UCSD-AML1 (cell line): ENCODE data around the gene GCC1.

Experiments used
- DNase-seq: peaks from one replicate; lab custom pipeline; 2025; ENCODE audit not compliant: unreplicated experiment; lab: John Stamatoyannopoulos, UW

GCC1 gene, protein sequence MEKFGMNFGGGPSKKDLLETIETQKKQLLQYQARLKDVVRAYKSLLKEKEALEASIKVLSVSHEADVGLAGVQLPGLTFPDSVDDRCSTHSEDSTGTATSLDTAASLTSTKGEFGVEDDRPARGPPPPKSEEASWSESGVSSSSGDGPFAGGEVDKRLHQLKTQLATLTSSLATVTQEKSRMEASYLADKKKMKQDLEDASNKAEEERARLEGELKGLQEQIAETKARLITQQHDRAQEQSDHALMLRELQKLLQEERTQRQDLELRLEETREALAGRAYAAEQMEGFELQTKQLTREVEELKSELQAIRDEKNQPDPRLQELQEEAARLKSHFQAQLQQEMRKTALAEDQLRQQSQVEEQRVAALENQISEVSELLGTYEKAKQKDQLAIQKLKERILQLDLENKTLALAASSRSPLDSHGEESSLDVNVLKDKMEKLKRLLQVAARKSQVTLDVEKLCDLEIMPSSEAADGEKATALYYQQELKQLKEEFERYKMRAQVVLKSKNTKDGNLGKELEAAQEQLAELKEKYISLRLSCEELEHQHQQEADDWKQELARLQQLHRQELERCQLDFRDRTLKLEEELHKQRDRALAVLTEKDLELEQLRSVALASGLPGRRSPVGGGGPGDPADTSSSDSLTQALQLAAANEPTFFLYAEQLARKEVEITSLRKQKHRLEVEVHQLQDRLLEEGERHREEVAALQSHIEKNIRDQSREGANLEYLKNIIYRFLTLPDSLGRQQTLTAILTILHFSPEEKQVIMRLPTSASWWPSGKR

DNA sequence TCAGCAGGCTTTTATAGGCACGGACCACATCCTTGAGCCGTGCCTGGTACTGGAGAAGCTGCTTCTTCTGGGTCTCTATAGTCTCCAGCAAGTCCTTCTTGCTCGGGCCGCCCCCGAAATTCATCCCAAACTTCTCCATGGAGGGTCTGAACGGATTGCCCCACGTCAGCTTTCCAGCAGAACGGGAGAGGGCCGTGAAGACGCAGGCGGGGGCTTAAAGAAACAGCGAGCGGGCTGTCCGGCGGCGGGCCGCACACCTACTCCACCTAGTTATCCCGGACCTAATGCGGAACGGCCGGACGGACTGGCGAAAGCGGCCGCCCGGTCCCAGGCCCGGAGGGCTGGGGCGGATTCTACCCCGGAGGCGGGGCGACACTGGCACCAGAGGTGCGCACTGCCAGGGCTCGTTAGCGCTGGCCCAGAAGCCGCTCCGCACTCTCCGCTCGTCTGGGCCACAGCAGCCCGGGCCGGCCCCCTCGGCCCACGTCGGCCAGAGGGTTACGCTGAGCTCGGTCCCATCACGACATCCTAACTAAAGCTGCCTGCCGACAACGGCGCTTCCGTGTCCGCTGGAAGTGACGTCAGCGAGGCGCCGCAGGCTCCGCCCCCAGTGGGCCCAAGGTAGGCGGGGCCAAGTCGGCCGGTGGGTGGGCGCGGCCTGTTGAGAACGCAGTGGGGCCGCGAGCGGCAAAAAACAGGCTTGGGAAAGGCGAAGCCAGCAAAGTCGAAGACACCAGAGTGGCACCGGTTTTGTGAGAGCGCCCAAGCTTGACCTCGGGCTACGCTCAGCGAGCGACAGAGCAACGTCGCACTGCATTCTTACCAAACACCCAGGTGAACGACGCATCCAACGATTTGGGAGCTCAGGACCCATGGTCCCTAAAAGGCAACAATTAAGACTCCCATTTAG lies at the start of gene GCC1:
Gene GCC1, minus strand, starts transcription at position 553 of the 910 bp plus-strand sequence. Its CDS starts 414 bp downstream, at position 139.
- DNase-seq, result peak; percentile 77

DNA sequence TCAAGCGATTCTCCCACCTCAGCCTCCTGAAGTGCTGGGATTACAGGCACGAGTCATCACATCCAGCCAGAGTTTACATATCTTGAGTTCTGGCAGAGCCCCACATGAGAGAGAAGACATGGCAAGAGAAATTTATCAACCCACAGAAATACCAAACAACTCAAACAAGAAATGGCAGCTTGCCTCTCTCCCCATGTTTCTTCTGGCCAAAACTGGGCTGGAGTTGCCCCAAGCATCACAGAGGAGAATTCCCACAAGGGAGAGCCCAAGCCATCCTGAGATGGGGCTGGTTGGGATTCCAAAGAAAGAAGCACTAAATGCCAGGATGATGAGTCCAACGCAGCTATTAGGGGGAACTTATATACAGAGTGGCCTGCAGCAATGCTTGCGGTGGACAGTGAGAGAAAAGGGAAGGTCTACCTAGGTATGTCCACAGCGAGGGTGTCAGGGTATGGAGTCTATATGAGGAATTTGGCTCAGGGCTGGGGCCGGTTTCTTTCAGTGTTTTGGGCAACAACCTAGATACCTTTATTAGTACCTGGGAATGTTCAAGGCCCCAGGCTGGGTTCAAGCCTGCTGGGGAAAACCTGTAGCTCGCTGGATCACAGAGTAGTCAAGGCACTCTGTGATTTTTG lies 47.0 kb upstream of the GCC1 start:
- DNase-seq, result no peak

DNA sequence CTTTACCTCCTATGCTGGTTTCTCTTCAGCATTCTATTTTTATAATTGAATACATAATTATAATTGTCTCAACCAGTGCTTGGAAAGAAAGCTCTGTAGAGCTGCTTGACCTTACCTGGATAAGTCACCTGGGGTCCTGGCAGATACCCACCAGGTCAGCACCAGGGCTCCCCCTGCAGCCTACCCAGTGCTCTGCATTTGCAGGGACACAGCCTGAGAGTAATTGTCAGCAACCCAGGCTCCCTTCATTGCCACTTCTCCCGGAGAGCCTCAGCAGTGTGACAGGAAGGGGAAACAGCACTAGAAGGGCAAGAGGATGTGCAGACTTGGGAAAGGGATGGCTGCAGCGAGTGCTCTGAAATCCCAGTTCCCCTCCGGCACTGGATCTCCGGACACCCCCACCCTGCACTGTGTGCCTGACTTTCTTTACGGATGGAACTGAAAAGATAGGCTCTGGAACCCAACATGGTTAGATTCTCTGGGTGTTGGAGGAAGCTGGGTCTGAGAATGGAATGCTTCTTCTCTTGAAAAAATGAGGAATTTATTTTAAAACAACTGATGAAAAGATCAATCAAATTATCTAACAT lies 44.0 kb upstream of the GCC1 start:
- peak; percentile 26 for DNase-seq

DNA sequence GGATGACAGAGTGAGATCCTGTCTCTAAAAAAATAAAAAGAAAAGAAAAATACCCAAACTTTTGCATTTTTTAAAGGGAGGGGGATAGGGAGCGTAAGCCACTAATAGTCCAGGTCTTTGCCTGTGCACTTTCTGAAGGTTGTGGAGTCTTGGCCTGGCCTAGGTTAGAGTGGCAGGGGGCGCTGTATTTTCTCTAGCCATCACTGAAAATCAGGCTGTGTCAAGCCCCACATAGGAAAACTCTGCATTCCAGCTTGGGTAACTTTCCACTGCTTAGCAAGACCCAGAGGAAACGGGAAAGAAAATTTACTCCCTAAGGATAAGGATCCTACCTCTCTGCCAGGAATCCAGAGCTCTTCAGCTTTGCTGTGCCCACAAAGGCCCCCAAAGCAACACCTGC lies 43.0 kb upstream of the GCC1 start:
- no peak for DNase-seq

DNA sequence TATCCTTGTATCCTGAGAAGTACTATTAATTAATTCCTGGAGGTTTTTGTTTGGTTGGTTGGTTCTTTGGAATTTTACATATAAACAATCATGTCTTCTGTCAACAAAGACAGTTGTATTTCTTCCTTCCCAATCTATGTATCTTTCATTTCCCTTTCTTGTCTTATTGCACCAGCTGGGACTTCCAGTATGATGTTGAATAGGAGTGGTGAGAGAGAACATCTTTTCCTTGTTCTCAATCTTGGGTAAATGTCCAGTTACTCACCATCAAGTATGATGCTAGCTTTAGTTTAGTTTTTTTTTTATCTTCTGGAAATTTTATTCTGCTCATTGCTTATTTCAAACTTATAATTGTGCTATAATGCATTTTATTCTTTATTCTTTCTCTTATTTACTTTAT lies 39.9 kb upstream of the GCC1 start:
- DNase-seq, result no peak

DNA sequence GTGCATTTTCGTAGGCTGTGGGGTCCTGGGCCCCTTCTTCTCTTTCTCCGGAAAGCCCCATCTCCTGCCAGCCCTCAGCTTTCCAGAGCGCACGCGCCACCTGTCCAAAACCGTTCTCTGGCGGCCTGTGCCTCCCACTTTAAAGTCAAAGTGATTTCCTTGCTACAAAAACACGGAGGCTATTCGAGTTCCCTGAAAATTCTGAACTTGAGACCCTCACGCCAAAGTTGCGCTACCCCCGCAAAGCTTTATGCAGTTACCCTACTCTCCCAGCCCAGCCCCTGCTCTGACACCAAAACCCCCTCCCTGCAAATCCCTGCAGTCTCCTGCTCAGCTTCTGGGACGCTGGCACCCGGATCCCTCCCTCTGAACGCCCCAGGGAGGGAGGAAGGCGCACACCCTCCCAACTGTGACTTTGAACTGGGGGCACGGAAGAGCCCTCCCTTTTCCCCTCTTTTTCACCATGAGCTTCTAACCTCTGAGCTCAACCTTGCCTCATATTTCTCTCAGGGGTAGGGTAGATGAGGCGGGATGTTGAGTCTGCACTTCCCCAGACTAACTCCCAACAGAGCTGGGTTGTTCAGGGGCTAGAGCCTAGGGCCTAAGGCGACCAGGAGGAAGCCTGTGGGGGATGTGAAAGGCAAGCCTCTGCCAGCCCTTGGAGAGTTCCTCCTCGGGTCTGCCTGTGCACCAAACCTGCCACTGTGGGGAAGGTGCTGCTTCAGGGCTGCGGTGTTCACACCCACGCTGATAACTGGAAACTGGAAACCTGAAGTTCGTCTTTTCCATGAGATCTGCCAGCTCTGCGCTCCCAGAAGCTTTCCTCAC lies 35.2 kb upstream of the GCC1 start:
- DNase-seq, result peak; percentile 7

DNA sequence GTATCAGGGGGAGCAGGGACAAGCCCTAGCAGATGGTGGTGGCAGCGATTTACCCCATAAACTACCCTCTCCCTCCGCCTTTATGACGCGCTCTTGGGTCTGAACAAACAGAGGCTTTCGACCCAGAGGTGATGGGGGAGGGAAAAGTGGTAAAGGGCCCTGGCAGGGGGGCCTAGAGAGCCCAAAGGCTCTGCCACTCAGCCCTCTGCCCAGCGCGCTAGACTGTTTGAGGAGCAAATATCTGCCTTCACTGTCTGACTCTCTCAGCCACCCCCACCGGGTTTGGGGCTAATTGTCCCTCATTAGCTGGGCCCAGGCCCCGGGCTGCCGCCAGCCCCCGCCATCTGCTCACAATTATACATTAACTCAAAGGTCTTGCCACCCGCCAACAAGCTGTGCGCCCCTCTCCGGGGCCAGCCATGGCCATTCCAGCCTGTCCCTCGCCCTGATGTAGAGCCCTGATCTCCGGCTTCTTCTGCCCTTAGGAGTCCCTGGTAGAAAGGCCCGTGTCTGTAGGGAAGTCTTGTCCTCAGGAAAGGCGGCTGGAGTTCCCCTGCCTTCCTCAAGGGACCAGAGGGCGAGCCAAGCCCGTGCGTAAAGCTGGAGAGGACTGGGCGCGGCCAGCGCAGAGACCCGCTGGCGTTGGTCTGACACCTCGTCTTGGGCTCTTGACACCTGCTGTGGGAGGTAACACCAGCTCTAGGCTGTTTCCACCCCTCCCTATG lies 34.4 kb upstream of the GCC1 start:
- DNase-seq, result no peak

DNA sequence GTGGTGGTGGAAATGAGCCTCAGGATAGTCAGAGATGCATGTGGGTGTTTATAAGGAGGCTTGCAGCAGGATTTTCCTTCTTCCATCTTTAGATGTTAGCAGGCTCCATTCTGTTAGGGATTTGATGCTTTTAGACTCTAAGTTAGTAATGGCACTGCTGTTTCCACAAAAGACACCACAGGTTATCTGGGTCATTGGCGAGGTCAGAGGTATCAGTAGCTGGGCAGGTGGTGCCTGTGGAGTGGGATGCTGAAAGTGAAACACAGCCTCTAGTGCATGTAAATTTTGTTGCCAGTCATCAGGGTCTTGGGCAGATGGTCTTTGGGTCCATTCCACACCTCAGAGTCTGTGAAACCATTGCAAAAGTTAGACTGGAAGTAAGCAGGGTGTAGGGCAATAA lies 33.4 kb upstream of the GCC1 start:
- no peak for DNase-seq

DNA sequence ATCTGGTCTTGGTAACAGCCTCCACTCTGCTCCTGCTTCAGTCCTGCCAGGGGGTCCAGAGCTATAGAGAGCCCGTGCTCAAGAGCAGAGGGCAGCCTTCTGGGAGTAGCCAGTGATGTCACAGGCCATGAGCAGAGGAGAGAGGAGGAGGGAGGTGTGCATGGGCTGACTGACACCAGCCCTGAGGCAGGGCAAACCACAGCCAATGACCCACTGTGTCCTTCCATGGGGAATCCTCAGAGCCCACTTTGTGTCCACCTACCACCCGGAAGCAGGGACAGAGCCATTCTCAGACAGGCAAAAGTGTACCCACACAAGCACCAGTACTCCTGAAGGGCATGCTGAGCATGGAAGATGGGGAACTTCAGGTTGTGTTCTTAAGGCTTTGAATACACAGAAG lies 32.6 kb upstream of the GCC1 start, which contains the start of gene PAX4:
Gene PAX4, minus strand, starts transcription at position 101 of the 400 bp plus-strand sequence. CDS start 2,214 bp downstream, outside the sequence.
- no peak for DNase-seq

DNA sequence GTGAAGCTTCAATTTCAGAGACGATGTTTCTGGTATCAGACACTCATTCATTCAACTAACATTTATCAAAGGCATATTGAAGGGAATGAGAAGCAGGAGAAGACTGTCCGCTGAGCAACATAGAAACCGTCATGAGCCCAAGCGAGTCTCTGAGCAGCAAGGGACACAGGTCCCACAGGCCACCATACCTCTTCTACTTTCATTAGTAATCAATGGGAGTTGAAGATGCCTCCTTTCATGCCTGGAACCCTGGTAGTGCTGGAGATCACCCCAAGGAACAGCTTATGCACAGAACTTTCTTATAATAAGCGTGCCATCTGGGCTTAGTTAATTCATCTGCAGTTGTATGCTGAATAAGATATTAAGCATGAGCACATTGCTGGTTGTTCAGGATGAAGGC lies 31.3 kb upstream of the GCC1 start:
- DNase-seq, result no peak

DNA sequence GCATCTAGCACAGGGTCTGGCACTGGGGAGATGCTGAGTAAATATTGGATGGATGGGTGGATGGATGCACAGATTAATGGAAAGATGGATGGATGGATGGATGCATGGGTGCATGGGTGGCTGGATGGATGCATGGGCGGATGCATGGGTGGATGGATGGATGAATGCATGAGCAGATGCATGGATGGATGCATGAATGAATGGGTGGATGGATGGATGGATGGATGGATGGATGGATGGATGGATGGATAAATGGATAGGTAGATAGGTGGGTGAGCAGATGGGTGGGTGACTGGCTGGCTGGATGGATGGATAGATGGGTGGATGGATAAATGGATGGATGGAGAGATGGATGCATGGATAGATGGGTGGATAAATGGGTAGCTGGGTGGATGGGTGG lies 26.9 kb upstream of the GCC1 start:
- no peak for DNase-seq

DNA sequence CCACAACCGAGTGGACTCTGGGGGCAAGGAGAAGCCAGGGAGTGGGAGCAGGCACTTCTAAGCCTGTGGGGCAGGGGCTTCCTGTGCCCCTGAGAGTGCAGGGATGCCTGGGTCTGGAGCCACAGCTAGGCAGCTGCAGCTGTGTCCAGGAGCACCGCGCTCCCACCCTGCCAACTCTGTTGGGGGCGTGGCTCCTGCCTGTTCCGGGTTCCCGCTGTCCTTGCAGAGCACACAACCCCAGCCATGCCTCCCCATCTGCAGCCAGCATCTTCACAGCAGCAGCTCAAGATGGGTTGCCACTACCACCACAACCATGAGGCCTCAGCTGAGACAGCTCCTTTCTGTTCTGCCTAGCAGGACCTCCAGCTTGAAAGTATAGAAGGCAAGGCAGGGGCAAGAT lies 23.9 kb upstream of the GCC1 start:
- no peak for DNase-seq

DNA sequence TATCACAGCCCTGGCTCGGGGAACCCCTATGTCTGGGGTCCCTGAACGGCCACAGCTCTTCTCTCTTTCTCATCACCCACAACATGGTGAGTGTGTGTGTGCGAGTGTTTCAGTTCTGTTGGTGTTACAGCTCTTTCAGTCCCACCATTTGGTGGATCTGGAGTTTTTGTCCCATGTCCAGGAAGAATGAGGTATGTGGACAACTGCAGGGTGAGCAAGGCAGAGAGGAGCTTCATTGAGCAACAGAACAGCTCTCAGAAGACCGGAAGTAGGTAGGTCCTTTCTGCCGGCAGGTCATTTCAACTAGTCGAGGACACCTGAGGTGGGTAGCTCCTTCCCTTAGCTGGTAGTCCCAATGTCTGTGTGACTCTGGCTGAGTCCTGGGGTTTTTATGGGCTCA lies 23.1 kb upstream of the GCC1 start:
- DNase-seq, result no peak

DNA sequence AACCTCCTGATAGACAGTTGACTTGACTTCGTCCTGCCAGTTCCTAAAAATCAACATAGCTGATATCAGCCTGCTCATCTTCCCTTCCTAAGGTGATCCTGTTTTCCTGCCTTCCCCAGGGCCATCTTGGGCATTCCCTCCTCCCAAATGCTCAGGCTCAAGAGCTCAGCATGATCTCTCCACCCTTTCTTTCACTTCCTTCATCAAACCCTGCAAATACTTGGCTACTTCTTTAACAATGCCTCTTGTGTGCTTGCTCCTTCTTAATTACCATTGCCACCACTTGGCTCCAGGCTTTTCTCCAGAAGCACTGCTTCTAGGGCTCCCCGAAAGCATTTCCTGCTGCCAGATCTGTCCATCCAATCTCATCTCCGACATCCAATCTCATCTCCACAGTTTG lies 15.5 kb upstream of the GCC1 start:
- no peak for DNase-seq

DNA sequence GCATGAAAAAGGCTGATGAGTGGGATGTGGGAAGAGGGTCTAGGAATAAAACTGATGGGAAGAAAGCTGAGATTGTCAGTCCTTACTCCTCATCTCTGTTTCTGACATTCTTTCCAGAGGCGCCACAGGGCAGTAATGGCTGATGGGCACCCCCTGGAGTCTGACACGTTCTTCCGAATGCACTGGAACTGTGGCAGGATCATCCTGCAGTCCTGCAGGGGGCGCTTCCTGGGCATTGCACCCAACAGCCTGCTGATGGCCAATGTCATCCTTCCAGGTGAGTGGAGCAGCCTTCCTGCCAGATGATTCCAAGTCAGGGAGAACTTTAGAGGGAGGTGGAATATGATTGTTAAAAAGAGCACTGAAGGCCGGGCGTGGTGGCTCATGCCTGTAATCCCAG lies 12.9 kb upstream of the GCC1 start:
- DNase-seq, result no peak

DNA sequence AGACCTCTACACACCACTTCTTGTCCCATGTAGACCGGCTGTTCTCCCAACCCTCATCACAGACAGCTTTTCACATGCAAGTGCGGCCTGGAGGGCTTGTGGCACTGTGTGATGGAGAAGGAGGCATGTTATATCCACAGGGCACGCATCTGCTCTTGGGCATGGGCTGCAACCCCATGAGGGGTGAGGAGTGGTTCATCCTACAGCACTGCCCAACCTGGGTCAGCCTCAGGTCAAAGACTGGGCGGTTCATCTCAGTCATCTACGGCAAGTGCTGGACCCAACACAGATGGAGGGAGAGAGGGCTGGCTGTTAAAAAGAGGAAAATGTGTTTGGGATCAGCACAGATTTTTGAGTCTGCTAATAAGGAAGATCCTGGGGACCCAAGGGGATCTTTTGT lies 10.3 kb upstream of the GCC1 start:
- no peak for DNase-seq

DNA sequence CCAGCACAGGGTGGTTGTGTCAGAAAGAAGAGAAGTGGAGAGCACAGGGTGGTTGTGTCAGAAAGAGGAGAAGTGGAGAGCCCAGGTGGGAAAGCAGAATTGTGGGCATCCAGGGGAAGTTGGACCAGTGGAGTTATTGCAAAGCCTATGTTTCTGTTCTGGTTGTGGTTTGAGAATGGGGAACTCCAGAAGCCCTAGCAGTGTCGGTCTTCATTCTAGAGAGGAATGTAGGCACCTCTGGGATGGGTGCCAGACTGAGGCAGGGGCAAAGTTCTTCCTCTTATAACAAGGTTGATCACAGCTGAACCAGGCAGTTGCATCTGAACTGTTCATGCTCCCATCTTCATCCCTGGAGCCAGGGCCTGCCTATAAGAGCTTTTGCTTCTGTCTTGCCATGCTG lies 9.1 kb upstream of the GCC1 start:
- peak; percentile 11 for DNase-seq

DNA sequence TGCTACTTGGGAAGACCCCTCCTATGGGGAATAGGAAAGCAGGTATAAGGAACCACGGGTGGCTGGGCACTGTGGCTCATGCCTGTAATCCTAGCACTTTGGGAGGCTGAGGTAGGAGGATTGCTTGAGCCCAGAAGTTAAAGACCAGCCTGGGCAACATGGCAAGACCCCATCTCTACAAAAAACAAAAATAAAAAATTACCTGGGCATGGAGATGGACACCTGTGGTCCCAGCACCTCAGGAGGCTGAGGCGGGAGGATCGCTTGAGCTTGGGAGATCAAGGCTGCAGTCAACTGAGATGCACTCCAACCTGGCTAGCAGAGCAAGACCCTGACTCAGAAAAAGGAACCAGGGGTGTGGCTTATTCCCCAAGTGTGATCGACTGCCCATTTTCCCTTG lies 7.2 kb upstream of the GCC1 start:
- no peak for DNase-seq

DNA sequence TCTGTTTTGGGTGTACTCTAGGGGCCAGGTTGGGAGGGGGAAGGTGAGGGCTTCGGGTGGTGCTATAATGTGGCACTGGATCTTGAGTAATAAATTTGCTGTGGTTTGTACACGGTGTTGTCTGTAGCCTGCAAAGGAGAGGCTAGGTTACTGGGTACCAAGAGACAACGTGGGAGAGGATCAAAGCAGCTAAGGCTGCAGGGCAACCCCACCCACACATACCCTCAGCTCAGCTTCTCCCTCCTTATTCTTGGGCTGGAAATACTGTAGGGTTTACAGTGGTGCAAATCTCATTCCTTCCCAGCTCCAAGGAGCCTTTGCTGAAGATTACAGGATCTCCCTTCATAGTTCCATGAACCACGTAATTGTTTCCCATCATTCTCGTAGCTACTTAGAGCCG lies 6.2 kb upstream of the GCC1 start:
- DNase-seq, result no peak
